NCI-H1417 (cell line): ENCODE measurements around the gene PCDHB16.
A peak's percentile ranks its signal among the peaks of the same experiment; 100 is the strongest.

Source experiments
- DNase-seq, 3 experiments: peaks; one replicate each; lab custom pipeline; 2025; lab: John Stamatoyannopoulos, UW

The PCDHB16 gene

DNA sequence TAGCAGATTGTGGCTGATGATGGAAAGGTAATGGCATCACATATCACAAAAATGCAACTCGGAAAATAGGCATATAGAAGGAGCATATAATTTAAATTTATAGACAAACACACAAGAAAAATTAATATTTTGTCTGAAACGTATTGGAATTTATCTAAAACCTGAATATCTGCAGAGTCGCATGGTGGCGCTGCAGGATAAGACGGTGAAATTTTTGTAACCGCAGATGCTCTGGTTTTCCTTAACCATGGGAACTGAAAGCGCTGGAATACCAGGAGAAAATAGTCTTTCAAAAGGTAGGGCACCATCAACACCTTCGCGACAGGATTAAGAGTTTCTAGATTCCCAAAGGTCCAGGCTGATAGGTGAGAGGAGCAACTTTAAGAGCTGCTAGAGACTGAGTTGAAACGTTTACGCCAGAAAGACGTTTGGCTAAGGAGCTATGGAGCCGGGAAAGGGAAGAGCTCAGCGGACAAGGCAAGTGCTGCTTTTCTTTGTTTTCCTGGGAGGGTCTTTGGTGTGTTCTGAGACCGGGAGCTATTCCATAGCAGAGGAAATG, 52.0 kb downstream of the PCDHB16 start:
- DNase-seq = peak in 1 of 3 experiments; percentile 46
